Activated naive CD4-positive, alpha-beta T cell treated with Interleukin-2 at 50 U/mL for 16 hours (primary cell): ENCODE data around the gene KCNG4.

Source experiments
- DNase-seq: peaks from one replicate; pipeline ENCODE4 v3.0.0-alpha.2; 2020

Gene KCNG4

DNA sequence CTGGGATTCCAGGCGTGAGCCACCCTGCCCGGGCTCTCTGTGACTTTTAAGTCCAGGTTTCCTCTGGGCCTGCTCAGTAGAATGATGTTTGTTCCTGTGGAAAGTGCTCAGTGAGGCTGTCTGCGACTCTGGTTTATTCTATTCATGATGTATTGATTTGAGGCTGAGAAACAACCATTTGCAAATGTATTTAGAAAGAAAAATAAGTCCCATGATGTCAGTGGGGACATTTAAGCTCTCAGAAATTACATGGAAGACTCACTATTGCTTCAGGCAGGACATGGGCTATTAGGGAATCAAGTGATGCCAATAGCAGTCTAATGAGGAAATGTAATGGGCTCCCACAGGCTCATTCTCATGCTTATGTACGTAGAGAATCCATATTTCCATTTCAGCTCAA is 22.2 kb upstream of the KCNG4 start:
- no peak for DNase-seq

DNA sequence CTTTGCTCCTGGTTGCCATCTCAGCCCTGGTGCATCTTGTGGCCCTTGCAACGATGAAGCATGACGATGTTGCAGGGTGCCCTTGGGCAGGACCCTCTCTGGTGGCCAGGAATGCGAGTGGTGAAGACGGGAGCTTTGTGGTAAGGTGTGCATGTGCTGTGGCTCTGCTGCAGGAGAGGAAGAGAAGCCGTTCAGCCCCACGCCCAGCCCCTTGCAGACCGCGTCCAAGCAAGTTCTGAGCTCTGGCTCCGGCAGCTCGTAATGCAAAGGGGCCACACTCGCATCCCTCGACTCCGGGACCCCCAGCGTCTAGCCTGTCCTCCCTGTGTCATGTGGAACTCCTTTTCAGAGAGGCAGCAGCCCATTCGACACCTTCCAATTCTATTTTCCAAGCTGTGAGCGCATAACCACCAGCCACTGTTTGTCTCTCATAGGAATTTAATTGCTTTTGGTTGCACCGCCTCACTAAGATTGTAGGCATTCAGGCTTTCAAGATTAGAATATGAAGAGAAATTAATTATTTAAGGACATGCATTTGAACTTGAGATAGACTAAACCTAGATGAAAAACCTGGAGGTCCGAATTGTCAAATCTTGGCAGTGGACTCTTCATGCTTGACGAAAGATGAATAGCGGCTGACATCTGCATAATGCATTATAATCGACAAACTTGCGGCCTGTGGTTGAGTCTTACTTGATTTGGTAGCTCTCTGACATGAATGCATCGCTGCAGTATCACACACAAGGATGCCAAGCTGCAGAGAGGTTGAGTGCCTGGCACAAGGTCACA is 21.1 kb upstream of the KCNG4 start:
- no peak for DNase-seq

DNA sequence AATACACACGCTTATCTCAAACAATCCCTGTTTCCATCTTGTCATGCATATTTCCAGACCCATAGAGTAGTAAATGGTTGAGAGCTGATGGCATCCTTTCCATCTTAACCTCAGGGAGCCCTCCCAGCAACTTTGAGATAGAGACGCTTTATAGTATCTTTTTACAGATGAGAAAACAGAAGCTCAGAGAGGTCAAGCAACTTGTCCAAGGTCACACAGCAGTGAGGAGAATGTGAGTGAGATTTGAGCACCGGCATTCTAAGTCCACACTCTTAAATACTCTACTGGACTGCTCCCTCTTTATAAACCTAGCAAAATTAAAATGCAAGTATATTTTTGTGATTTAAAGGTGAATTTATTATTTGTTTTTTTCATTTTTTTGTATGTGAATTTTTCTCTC is 19.9 kb upstream of the KCNG4 start:
- no peak for DNase-seq

DNA sequence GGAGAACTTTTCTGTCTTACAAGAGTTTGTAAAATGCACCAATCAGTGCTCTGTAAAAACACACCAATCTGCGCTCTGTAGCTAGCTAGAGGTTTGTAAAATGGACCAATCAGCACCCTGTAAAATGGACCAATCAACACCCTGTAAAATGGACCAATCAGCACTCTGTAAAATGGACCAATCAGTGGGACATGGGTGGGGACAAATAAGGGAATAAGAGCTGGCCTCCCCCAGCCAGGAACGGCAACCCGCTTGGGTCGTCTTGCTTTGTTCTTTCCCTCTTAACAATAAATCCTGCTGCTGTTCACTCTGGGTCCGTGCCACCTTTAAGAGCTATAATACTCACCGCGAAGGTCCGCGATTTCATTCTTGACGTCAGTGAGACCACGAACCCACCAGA is 18.5 kb upstream of the KCNG4 start:
- DNase-seq, result no peak

DNA sequence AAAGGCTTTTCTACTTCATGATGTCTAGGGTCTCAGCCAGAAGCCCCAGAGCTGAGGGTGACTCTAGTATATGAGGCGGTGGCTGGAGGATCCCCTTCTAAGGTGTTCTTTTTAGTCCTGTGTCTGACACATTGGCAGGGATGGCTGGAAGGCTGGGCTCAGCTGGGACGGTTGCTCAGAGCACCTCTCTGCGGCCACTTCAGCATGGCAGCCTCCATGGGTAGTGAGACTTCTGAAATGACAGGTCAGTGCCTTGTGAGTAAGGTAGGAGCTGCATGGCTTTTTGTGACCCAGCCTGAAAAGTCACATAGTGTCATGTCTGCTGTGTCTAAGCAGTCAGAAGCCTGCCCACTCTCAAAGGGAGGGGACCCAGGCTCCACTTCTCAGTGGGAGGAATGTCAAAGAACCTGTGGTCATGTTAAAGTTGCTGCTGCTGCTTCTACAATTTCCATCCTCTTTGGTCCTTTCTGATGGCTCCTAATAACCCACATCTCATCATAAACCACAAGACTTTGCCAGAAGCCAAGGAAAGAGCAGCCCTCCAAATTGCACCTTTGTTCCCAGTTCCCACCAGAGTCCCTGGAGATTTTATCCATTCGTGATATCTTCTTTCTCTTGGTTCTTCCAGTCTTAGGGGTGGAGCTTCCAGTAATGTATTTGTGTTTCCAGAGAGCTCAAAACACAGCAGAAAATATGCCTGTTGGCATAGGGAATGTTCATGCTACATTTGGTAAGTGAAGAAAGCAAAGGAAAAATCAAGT is 15.4 kb upstream of the KCNG4 start:
- DNase-seq, result no peak

DNA sequence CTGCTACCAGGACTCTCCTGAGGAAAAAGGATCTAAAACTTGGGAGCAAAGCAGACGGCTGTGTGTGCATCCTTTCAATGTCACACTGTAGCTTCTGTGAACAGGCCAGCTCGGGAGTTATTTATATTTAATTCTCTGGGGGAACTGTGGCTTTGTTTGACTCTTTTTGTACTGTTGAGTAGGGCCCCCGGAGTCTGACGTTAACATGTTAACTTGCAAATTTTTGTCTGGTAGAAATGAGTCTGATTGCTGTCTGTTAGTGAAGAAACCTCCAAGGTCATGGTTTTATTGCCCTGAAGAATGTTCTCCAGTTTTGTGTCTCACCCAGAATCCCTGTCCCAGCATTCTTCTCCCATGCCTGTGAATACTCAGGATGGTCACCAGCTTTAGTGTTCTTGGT is 14.2 kb upstream of the KCNG4 start:
- no peak for DNase-seq

DNA sequence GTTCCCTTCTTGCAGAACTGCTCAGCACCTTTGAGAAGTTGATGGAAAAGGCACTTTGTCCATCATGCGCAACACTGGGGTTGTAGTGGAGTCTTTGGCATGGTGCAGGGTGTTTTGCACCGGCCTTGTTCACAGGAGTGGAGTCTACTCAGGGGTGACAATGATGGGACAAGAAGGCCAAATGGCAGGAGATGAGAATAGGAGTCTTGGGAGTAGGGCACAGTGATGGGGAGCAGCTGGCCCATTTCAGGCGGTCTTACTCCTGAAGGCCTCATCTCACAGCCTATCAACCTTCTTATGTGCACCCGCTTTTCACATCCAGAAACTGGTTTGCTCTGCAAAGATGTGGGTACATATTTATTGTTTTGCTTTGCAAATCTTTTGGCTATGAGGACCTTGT is 13.4 kb upstream of the KCNG4 start:
- no peak for DNase-seq

DNA sequence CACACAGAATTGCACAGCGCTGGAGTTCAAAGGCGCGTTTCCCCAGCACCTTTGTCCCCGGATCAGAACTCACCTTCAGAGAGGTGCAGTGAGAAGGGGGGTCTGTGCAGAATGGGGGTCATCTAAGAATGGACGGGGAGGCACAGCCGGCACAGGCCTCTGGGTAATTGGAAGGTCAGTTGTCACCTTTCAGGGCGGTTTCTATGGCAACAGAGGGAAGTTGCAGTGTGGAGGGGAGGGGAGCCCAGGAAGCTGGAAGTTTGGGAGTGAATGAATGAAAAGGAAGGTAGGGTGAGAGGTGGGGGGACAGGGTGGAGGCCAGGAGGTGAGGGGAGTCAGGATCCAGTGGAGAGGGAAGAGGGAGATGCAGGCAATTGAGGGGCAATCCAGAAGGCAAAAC is 12.4 kb upstream of the KCNG4 start:
- DNase-seq, result no peak

DNA sequence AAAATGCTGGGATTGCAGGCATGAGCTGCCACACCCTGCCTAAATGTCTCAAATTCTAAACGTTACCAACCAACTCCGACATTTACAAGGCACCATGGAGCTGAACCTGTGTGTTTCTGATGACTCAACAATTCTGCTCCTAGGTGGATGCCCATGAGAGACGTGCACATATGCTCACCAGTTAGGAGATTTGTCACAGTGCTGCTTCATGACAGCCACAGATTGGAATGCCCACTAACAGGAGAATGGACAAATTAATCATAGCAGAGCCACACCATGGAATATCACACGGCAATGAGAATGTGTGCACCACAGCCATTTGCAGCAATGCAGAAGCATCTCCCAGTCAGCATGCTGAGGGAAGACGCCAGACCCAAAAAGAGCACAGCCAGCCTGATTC is 8.0 kb upstream of the KCNG4 start:
- DNase-seq, result no peak

DNA sequence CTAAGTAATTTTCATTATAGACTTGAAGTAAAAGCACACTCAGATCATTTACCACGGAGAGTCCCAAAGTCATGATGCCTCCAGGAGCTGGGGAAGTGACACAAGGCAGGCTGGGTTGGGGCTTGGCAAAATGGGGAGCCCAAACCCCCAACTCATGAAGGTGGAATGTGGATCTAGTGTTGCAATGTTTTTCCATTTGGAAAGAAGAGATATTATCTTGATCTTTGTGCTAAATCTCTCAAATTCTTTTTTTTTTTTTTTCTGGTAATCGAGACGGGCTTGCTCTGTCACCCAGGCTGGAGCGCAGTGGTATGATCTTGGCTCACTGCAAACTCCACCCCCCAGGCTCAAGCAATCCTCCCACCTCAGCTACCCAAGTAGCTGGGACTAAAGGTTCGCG is 7.5 kb upstream of the KCNG4 start:
- DNase-seq, result no peak

DNA sequence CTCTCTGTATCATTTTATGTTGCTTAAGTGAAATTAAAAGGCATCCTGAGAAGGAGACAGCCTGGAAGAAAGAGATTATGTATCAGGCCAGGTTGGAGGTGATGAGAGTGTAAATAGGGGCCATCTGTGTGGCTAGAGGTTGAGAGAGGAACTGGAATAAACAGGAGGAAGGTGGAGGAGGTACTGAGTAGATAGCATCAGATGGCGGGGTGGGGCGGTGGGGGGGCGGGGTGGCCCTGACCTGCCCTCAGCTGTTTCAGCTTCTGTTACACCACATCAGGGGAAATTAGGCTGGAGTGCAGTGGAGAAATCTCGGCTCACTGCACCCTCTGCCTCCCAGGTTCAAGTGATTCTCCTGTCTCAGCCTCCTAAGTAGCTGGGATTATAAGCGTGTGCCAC is 6.9 kb upstream of the KCNG4 start:
- DNase-seq, result no peak

DNA sequence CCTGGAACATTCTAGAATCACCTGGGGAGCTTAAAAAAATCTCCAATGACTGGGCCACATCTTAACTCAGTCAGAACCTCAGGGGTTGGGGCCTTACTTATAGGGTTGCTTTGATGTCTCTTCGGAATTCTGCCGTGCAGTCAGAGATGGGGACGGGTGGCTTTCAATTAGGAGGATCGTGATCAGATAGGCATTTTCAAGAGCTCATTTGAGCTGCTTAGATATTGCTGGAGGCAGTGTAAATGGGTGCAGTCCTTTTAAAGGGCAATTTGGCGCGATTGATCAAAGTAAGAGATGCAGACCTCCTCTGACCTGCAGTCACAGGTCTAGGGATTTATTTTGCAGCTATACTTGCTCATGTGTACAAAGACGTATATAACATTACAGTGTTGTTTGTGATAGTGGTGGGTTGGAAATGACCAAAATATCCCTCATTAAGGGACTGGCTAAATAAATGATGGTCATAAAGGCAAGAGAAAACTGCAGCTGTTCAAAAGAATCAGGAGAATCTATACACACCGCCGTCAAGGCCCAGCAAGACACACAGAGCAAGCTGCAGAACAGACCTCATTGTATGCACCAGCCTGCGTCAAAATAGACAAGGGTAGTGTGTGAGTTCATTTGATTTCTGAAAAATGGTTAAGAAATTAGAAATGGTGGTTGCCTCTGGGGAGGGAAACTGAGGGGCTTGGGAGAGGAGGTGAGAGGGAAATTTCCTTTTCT is 6.3 kb upstream of the KCNG4 start:
- DNase-seq, result no peak

DNA sequence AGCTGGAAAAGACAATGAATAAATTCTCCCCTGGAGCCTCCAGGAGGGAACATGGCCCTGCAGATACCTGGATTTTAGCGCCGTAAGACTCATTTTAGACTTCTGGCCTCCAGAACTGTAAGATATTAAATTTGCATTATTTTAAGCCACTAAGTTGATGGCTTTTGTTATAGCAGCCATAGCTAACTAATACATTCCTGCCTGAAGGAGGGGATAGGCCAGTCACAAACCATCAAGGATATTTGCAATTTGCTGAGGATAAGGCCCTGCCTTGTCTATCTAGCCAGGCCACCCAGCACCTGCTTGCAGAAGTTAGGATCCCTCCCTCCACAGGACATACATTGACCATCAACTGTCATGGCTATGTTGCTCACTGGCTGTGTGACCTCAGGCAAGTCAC is 4.9 kb upstream of the KCNG4 start:
- no peak for DNase-seq

DNA sequence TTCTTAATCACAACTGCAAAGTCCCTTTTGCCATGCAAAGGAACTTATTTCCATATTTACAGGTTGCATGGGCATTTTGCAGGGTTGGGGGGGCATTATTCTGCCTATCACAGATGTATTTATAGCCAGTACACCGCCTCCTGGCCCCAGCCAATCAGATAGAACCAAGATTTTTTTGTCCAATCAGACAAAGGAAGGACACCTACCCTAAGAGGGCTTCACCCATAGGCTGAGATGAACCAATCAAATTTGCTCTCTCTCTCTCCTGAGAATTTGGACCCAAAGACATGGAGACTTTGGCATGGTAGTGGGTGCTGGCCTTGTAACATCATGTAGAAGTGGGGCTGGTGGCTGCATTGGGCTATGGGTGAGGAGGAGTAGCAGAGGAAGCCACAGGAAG is 3.9 kb upstream of the KCNG4 start:
- no peak for DNase-seq

DNA sequence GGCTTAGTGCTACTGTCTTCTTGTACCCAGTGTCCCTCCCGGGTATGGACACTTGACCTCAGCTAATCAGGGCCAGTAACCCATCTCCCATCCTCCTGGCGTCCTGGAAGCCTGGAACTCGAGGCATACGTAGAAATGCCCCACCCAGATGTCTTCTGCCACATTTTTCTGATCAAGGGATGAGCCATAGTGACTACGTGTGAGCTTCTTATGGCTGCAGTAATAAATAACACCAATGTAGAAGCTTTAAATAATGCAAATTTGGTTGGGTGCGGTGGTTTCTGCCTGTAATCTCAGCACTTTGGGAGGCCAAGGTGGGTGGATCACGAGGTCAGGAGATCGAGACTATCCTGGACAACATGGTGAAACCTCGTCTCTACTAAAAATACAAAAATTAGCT is 3.0 kb upstream of the KCNG4 start:
- DNase-seq, result no peak

DNA sequence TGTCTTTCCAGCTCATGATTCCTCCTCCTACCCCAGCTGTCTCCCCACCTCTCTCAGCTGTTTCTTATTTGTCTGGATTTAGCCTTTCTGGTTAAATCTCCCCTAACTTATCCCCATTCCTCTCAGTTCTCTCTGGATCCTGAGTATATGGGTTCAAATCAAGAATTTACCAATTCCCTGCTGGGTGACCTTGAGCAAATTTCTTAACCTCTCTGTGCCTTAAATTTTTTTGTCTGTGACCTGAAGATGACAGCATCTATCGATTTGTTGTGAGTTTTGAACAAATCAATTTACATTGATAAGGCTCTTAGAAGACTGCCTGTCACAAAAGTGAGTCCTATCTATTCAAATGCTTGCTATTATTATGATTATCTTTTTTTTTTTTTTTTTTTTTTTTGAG is 2.0 kb upstream of the KCNG4 start:
- DNase-seq, result no peak

DNA sequence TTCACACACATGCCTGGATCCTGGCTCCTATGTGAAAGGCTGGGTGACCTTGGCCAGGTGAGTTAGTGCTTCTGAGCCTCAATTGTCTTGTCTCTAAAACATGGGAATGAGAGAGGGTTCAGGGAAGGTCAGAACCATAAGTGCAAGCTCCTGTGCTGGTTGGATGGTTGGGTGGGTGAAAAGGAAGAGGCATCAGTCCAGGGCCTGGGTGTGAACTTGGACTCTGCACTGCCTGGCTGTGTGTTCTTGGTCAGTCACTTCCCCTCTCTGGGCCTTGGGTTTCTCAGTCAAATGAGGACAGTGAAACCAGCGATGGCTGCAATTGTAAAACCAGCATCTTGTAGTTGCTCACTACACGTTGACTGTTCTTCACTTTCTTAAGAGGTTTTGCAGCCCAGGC is 643 bp upstream of the KCNG4 start:
- DNase-seq, result no peak

DNA sequence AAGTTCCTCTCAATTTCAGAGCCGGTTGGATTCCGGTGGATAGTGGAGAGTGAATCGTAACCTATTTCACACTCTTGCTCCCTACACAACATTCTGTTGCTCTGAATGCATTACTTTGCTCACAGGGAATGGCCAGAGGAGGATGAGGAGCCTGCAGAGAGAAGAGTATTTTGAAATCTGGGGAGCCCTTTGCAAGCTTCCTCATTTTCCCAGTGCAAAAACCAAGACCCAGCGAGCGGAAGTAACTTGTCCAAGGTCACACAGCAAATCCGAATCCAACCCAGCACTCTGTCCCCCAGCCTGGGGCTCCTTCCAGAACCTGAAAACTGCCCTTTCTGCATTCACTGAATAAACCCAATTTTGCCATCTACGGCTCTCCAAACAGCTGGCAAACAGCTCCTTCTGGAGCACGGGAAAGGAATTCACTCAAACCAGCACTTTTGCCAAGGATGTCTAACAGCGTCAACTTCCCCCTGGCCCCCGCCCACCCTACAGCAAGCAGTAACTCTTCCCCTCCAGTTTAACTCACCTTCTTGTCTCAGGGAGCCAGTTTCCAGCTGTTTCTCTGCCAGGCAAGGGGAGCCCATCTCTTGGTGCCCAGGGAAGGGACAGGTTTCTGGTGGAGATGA is 557 bp downstream of the KCNG4 start:
- DNase-seq, result no peak

DNA sequence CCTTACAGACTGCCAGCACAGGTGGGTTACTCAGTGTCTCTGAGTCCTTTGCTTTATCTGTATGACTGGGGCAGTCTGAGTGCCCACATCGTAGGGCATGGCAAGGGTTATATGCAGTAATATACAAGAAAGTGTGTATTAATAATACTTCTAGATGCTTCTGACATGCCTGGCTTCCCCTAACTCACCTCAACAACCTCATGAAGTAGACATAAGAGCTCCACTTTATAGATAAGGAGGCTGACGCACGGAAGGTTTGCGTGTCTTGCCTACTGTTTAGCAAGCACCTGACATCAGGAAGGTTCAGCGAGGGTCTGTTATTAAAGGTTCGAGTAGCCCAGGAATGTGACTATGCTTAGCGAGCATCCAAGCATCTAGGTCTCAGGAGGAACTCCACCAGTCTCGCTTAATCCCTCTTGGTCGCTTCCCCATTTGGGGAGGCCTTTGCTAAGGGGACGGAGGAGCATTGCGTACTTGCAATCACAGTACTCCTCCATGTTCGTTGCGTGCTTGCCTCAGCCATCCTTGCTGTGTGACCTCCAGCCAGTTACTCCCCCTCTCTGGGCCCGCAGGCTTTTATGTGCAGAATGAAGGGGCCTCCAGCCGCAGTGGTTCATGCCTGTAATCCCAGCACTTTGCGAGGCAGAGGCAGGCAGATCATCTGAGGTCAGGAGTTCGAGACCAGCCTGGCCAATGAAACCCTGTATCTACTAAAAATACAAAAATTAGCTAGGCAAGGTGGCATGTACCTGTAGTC is 1.6 kb downstream of the KCNG4 start:
- DNase-seq, result no peak

DNA sequence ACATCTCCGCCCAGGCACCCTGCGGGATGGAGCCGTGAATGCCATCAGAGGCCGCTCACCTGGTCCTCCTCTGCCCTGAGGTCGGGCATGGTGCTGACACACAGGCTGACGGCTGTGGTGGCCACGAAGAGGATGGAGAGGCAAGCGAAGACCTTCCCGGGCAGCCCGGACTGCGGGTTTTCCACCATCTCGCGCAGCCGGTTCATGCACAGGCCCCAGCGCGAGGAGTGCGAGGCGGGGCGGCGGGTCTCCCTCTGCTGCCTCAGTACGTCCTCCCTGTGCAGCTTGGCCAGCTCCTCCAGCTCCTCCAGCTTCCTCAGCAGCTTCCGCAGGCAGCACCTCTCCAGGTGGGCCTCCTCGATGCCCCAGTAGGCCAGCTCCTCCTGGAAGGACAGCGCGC is 3.1 kb downstream of the KCNG4 start:
- DNase-seq, result no peak

DNA sequence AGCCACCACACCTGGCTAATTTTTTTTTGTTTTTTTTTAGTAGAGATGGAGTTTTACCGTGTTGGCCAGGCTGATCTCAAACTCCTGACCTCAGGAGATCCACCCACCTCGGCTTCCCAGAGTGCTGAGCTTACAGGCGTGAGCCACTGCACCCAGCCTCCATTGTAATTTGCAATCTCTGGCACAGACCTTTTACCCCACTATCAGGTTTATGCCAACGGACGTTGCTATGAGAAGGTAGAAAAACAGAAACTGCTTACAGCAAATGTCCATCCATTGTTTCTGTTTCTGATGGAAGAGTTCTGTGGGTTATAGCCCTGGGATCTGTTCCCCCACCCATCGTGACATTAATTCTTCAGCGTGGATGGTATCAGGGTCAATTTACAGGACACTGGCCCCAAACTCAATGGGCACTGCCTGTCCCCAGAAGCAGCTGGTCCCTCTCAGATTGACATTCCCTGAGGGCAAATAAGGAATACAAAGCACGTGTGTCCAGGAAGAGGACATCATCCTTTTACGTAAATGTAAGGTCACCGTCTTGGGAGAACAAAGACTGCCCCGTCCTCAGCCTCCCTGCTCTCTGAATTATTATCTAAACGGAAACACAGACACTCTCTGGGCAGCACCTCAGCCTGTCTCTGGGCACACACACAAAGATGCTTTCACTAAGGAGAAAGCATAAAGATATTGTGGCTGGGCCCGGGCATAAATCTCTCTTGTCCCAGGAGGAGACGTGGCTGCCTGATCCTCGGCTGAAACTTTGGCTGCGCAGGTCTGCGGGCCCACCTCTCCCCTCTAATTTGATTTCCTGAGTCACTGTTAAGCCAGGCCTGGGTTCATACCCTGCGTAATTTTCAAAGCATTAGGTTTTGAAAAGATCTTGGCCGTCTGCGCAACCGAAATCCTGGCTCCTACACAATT is 5.2 kb downstream of the KCNG4 start:
- no peak for DNase-seq

DNA sequence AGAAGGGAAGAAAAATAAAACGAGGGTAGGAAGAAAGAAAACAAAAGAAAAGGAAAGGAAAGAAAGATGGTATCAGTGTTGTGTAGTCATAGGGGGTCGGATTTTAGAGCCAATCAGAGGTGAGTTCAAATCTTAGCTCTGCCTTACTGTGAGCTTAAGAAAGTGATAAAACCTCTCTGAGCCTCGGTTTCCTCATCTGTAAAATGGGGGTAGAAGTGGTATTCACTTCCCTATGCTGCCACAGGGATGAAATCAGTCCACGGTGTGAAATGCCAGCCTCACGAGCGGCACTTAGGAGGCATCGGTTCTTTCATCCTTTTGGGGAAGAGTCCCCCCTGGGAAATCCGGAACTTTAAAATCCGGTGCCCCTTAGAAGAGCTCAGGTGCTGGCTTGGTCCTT is 6.1 kb downstream of the KCNG4 start:
- DNase-seq, result no peak
